Measurements from ENCODE around the gene LCLAT1. TPM values are rescaled to one million over a fixed set of nuclear protein-coding genes. Genes with fewer than 3 reads are reported as not detected.

LCLAT1 gene
- total RNA-seq (2021; ENCODE audit: unreplicated experiment) (36.0 TPM), Bru-seq, nascent RNA (percentile 83 among the genes with signal in this experiment), BruChase-seq, experiment 1, labeled RNA remaining after a 2-hour chase (percentile 69 among the genes with signal in this experiment), BruChase-seq, experiment 2, labeled RNA remaining after a 6-hour chase (percentile 76 among the genes with signal in this experiment)
- 8.5 TPM for polyA plus RNA-seq (2012; ENCODE audit: insufficient read length)
- long read RNA-seq, full-length matches to known transcripts = 6 of 12 reads
- long read RNA-seq, partial matches to known transcripts = 4 of 12 reads
- long read RNA-seq, other reads (novel, unspliced or antisense) = 2 of 12 reads

DNA sequence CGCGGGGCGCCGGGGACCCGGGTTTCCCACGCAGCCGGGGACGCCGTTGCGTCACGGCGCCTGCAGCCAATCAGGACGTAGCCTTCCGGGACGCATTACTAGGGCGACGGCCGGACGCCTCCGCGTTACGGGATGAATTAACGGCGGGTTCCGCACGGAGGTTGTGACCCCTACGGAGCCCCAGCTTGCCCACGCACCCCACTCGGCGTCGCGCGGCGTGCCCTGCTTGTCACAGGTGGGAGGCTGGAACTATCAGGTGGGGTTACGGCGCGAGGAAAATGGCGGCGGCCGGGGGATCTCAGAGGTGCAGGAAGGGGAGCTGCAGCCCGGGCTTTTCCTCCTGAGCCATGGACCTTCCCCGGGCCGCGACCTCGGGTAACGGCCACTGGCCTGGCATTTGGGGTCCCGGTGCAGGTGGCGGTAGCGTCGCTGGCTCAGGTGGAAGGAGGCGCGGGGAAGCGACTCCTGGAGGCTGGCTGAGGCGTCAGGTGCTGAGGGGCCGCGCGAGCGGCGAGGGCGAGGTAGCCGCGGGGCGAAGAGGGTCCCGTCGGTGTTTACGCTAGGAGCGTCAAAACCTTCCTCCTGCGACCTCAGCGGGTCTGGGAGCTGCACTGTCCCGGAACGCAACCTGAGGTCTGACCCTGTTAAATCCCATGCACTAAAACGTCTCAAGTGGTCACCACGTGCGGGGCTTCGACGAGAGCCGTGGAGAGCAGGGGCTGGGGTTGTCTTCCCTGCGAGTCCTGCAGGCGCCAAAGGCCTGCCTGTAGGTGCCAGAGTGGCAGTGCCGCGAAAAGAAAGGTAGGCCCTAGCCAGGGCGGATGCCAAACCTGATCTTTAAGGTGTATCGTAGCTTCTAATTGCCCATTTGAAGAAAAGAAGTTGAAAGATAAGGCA, at the start of gene LCLAT1:
LCLAT1 (plus strand) TSS at position 98 of the 897 bp plus-strand sequence. CDS start 78,345 bp downstream, outside the sequence.
- H3K27ac ChIP-seq (ENCODE audit: low read length) = peak within 1 kb of the TSS; percentile 93
- BruUV-seq (replicated peaks) = no TSS peak
- ChIA-PET POLR2A (interaction anchor here (0.6 kb wide), 1 partner anchor 282 kb away, joined by 3 read pairs; no protein-coding TSS in a partner anchor), CTCF (interaction anchor here (1.1 kb wide), 1 partner anchor 282 kb away, joined by 5 read pairs; no protein-coding TSS in a partner anchor)
- peak; percentile 97 for ATAC-seq
- TF ChIP-seq TCF7L2 (IDR thresholded peaks at IDR 0.05; ENCODE audit: low read depth, low read length) (no peak), POLR2AphosphoS5 (IDR thresholded peaks at IDR 0.05; ENCODE audit: low read depth, low read length) (no peak; the same call in 1 of the 2 replicates), SIN3A (IDR thresholded peaks at IDR 0.05; ENCODE audit: borderline replicate concordance, insufficient read depth, low read depth, low read length) (peak; percentile 75; the same call in 1 of the 2 replicates)
- TF ChIP-seq, protein P1, sequence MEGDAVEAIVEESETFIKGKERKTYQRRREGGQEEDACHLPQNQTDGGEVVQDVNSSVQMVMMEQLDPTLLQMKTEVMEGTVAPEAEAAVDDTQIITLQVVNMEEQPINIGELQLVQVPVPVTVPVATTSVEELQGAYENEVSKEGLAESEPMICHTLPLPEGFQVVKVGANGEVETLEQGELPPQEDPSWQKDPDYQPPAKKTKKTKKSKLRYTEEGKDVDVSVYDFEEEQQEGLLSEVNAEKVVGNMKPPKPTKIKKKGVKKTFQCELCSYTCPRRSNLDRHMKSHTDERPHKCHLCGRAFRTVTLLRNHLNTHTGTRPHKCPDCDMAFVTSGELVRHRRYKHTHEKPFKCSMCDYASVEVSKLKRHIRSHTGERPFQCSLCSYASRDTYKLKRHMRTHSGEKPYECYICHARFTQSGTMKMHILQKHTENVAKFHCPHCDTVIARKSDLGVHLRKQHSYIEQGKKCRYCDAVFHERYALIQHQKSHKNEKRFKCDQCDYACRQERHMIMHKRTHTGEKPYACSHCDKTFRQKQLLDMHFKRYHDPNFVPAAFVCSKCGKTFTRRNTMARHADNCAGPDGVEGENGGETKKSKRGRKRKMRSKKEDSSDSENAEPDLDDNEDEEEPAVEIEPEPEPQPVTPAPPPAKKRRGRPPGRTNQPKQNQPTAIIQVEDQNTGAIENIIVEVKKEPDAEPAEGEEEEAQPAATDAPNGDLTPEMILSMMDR (IDR thresholded peaks at IDR 0.05) = no peak
- TF ChIP-seq, protein P2, sequence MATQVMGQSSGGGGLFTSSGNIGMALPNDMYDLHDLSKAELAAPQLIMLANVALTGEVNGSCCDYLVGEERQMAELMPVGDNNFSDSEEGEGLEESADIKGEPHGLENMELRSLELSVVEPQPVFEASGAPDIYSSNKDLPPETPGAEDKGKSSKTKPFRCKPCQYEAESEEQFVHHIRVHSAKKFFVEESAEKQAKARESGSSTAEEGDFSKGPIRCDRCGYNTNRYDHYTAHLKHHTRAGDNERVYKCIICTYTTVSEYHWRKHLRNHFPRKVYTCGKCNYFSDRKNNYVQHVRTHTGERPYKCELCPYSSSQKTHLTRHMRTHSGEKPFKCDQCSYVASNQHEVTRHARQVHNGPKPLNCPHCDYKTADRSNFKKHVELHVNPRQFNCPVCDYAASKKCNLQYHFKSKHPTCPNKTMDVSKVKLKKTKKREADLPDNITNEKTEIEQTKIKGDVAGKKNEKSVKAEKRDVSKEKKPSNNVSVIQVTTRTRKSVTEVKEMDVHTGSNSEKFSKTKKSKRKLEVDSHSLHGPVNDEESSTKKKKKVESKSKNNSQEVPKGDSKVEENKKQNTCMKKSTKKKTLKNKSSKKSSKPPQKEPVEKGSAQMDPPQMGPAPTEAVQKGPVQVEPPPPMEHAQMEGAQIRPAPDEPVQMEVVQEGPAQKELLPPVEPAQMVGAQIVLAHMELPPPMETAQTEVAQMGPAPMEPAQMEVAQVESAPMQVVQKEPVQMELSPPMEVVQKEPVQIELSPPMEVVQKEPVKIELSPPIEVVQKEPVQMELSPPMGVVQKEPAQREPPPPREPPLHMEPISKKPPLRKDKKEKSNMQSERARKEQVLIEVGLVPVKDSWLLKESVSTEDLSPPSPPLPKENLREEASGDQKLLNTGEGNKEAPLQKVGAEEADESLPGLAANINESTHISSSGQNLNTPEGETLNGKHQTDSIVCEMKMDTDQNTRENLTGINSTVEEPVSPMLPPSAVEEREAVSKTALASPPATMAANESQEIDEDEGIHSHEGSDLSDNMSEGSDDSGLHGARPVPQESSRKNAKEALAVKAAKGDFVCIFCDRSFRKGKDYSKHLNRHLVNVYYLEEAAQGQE (IDR thresholded peaks at IDR 0.05; ENCODE audit: insufficient read depth in 1 of 2, low read depth in 2 of 2, low read length in 1 of 2) = no peak
- in situ Hi-C loops (cut with HindIII; ENCODE audit: low pct_unique_long_range_greater_than_20kb, low sequenced_read_pairs) (no loop called here), intact Hi-C loops (cut with micrococcal nuclease; ENCODE audit: unreplicated experiment) (no loop called here)
- H3K27me3 ChIP-seq (ENCODE audit: control insufficient read depth, insufficient read depth, low read length) = no peaks in the 10 kb centered on the region
- no peaks in the 10 kb centered on the region for H3K36me3 ChIP-seq (ENCODE audit: control insufficient read depth, insufficient read depth, low read length)
- H3K4me1 ChIP-seq (ENCODE audit: control insufficient read depth, insufficient read depth, low read length) = peaks cover 8% of the 10 kb centered on the region
- H3K4me3 ChIP-seq (ENCODE audit: low read depth in 2 of 2, low read length in 2 of 2) = peak within 1 kb of the TSS; percentile 85 to 92
- peak; percentile 36 for DNase-seq (ENCODE audit: low read depth, low spot score)
- no peaks in the 10 kb centered on the region for H3K9me3 ChIP-seq (ENCODE audit: control insufficient read depth, insufficient read depth, low read depth, low read length)

DNA sequence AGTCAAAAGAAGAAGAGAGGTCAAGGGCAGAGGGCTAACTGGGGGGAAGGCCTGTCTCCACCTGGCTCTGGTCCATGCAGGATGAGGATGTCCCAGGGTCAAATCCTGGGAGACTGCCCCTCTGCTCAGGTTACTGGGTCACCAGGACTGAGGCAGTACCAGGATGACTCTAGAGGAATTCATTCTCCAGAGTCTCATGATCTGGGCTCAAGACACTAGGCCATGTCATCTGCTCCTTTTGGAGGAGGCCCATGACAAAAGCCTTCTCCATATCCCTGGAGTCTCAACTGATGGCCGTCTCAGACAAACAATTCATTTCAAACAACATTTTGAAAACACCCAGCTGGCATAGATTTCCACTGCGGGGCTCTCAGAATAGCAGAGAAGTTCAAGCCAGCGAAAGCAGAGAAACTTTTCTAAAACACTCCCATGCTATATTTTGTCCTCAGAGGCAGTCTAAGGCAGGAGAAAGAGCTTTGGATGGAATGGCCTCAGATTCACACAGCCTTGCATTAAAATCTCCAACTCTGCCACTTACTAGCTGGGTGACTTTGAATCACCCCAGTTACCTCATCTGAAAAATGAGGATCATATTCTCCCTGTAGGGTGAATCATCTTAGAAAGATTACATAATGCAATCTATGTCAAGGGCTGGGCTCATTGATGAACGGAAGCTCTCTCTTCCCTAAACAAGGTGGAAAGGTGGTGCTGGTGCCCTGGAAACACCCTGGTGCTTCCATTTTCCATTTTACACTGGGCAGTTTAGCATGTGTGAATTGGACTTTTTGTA, 48.8 kb upstream of the LCLAT1 start:
- in situ Hi-C loops (cut with HindIII; ENCODE audit: low pct_unique_long_range_greater_than_20kb, low sequenced_read_pairs) (no loop called here), intact Hi-C loops (cut with micrococcal nuclease; ENCODE audit: unreplicated experiment) (no loop called here)
- Histone ChIP-seq H3K27ac (ENCODE audit: low read length) (no peak overlapping the region), H3K4me3 (ENCODE audit: low read depth in 2 of 2, low read length in 2 of 2) (no peak overlapping the region), H3K36me3 (ENCODE audit: control insufficient read depth, insufficient read depth, low read length) (no peaks in the 10 kb centered on the region), H3K9me3 (ENCODE audit: control insufficient read depth, insufficient read depth, low read depth, low read length) (no peaks in the 10 kb centered on the region), H3K27me3 (ENCODE audit: control insufficient read depth, insufficient read depth, low read length) (0 out of 2 replicates have a peak, but pooled peaks cover 2% of the 10 kb centered on the region), H3K4me1 (ENCODE audit: control insufficient read depth, insufficient read depth, low read length) (no peaks in the 10 kb centered on the region)
- POLR2A ChIA-PET = no interaction called here
- CTCF ChIA-PET = interaction anchor here (0.6 kb wide), 1 partner anchor 233 kb away, joined by 7 read pairs; no protein-coding TSS in a partner anchor
- ATAC-seq = no peak
- no TSS peak for BruUV-seq (replicated peaks)
- TF ChIP-seq TCF7L2 (IDR thresholded peaks at IDR 0.05; ENCODE audit: low read depth, low read length) (no peak), SIN3A (IDR thresholded peaks at IDR 0.05; ENCODE audit: borderline replicate concordance, insufficient read depth, low read depth, low read length) (no peak), POLR2AphosphoS5 (IDR thresholded peaks at IDR 0.05; ENCODE audit: low read depth, low read length) (no peak)
- TF ChIP-seq, protein P2 (IDR thresholded peaks at IDR 0.05; ENCODE audit: insufficient read depth in 1 of 2, low read depth in 2 of 2, low read length in 1 of 2) = no peak
- TF ChIP-seq, protein P1 (IDR thresholded peaks at IDR 0.05) = no peak
- no peak for DNase-seq (ENCODE audit: low read depth, low spot score)
